HEK293T (cell line): ENCODE results near the gene PTPN12.

ENCODE experiments used
- BHLHE40 ChIP-seq: fragments of 450-650 bp; IDR thresholded peaks from 2 replicates; pipeline ENCODE4 v1.6.1; 2016; ENCODE audit warnings: mild to moderate bottlenecking, moderate library complexity, borderline replicate concordance
- CTBP1 ChIP-seq: fragments of 450-650 bp; IDR thresholded peaks from 2 replicates; pipeline ENCODE4 v1.6.1; 2016; ENCODE audit warnings: borderline replicate concordance
- ELF4 ChIP-seq: fragments of 450-650 bp; IDR thresholded peaks from 2 replicates; pipeline ENCODE4 v1.6.1; 2017; ENCODE audit warnings: antibody characterized with exemption
- FOXA1 ChIP-seq: fragments of 450-650 bp; IDR thresholded peaks from 2 replicates; pipeline ENCODE4 v1.6.1; 2016; ENCODE audit warnings: mild to moderate bottlenecking
- FOXM1 ChIP-seq: fragments of 450-650 bp; IDR thresholded peaks from 2 replicates; pipeline ENCODE4 v1.6.1; 2017; ENCODE audit warnings: mild to moderate bottlenecking, borderline replicate concordance
- HDGF ChIP-seq: fragments of 450-650 bp; IDR thresholded peaks from 2 replicates; pipeline ENCODE4 v1.6.1; 2017; ENCODE audit warnings: antibody characterized with exemption, borderline replicate concordance
- SP1 ChIP-seq: fragments of 450-650 bp; IDR thresholded peaks from 2 replicates; pipeline ENCODE4 v1.6.1; 2017
- SUZ12 ChIP-seq: fragments of 450-650 bp; IDR thresholded peaks from 2 replicates; pipeline ENCODE4 v1.6.1; 2016; ENCODE audit warnings: mild to moderate bottlenecking
- TARDBP ChIP-seq: fragments of 450-650 bp; IDR thresholded peaks from 2 replicates; pipeline ENCODE4 v1.6.1; 2016
- ZNF384 ChIP-seq: fragments of 450-650 bp; IDR thresholded peaks from 2 replicates; pipeline ENCODE4 v1.6.1; 2016

GRCh38 chr7:77580762-77581350 lies 43.8 kb downstream of the PTPN12 start:
- TF ChIP-seq SUZ12 (no peak), FOXM1 (no peak), TARDBP (no peak), SP1 (no peak), ELF4 (no peak), BHLHE40 (no peak), HDGF (no peak), FOXA1 (no peak), CTBP1 (no peak), ZNF384 (no peak)
